SIG-M5 (cell line): ENCODE measurements around the gene CDK14.
"Not testable (repeated sequence)": the region's sequence is repeated elsewhere in the genome, so short reads cannot be mapped to it uniquely, and the experiment has no call there.

Experiments used
- DNase-seq: peaks from one replicate; lab custom pipeline; 2025; lab: John Stamatoyannopoulos, UW

CDK14 gene

GRCh38 chr7:90721869-90722431 is 125.8 kb downstream of the CDK14 start:
- DNase-seq: no peak

GRCh38 chr7:90723233-90723632 is 127.1 kb downstream of the CDK14 start:
- no peak for DNase-seq

- no peak for DNase-seq
These were observed 127.7 kb downstream of the CDK14 start for GRCh38 chr7:90723866-90724265.

- DNase-seq: no peak
These were observed 130.0 kb downstream of the CDK14 start for GRCh38 chr7:90726120-90726519.

GRCh38 chr7:90726623-90727022 is 130.5 kb downstream of the CDK14 start:
- no peak for DNase-seq

GRCh38 chr7:90727412-90727811 is 131.3 kb downstream of the CDK14 start:
- DNase-seq: no peak

GRCh38 chr7:90728568-90728967 is 132.4 kb downstream of the CDK14 start:
- DNase-seq: no peak

- not testable (repeated sequence) for DNase-seq
These were observed 139.6 kb downstream of the CDK14 start for GRCh38 chr7:90735611-90736280.

GRCh38 chr7:90736316-90736715 is 140.2 kb downstream of the CDK14 start:
- DNase-seq: no peak

GRCh38 chr7:90736968-90737939 is 141.1 kb downstream of the CDK14 start:
- DNase-seq: peak; percentile 4

GRCh38 chr7:90738249-90738648 is 142.1 kb downstream of the CDK14 start:
- DNase-seq: no peak

GRCh38 chr7:90739716-90740115 is 143.6 kb downstream of the CDK14 start:
- no peak for DNase-seq

- no peak for DNase-seq
These were observed 144.3 kb downstream of the CDK14 start for GRCh38 chr7:90740386-90740785.

GRCh38 chr7:90743626-90744025 is 147.5 kb downstream of the CDK14 start:
- no peak for DNase-seq

- DNase-seq: no peak
These were observed 151.4 kb downstream of the CDK14 start for GRCh38 chr7:90747516-90747915.

GRCh38 chr7:90749262-90749661 is 153.1 kb downstream of the CDK14 start:
- no peak for DNase-seq

GRCh38 chr7:90749774-90750173 is 153.7 kb downstream of the CDK14 start:
- no peak for DNase-seq

- no peak for DNase-seq
These were observed 155.5 kb downstream of the CDK14 start for GRCh38 chr7:90751595-90751994.

GRCh38 chr7:90752051-90752450 is 155.9 kb downstream of the CDK14 start:
- no peak for DNase-seq

GRCh38 chr7:90755041-90755440 is 158.9 kb downstream of the CDK14 start:
- no peak for DNase-seq

- DNase-seq: no peak
These were observed 160.2 kb downstream of the CDK14 start for GRCh38 chr7:90756366-90756765.

- not testable (repeated sequence) for DNase-seq
These were observed 161.4 kb downstream of the CDK14 start for GRCh38 chr7:90757565-90757950.
